Karpas-422 (cell line): ENCODE results near the gene KLF1. TPM values are rescaled to one million over a fixed set of nuclear protein-coding genes. Genes with fewer than 3 reads are reported as not detected.
A peak's percentile ranks its signal among the peaks of the same experiment; 100 is the strongest.
"Not testable (repeated sequence)": the region's sequence is repeated elsewhere in the genome, so short reads cannot be mapped to it uniquely, and the experiment has no call there.

ENCODE experiments used
- DNase-seq: peaks from one replicate; pipeline ENCODE4 v3.0.0-alpha.2; 2015
- H2AFZ ChIP-seq: fragments of 200-600 bp; sonication (generic); 2 replicates; pipeline ENCODE4 v1.6.1; 2014; ENCODE audit warnings: antibody characterized with exemption, low read length, mixed read lengths
- H3K27ac ChIP-seq: fragments of 200-600 bp; sonication (generic); 2 replicates; pipeline ENCODE4 v1.5.1; 2014; ENCODE audit warnings: mild to moderate bottlenecking, low read length, moderate library complexity
- H3K27me3 ChIP-seq: fragments of 200-600 bp; sonication (generic); 2 replicates; pipeline ENCODE4 v1.6.1; 2014; ENCODE audit warnings: low read length, mixed read lengths
- H3K36me3 ChIP-seq: fragments of 200-600 bp; sonication (generic); 2 replicates; pipeline ENCODE4 v1.6.1; 2014; ENCODE audit warnings: low read length, mixed read lengths; ENCODE audit not compliant: insufficient read depth
- H3K4me1 ChIP-seq: fragments of 200-600 bp; sonication (generic); 2 replicates; pipeline ENCODE4 v1.6.1; 2014; ENCODE audit warnings: mild to moderate bottlenecking, low read length, mixed read lengths
- H3K4me2 ChIP-seq: fragments of 200-600 bp; sonication (generic); 2 replicates; pipeline ENCODE4 v1.6.1; 2014; ENCODE audit warnings: low read length, low read depth, mild to moderate bottlenecking; ENCODE audit not compliant: poor library complexity, severe bottlenecking
- H3K4me3 ChIP-seq: fragments of 200-600 bp; sonication (generic); 2 replicates; pipeline ENCODE4 v1.5.1; 2014; ENCODE audit warnings: mild to moderate bottlenecking, antibody characterized with exemption, low read length, mixed read lengths
- H3K79me2 ChIP-seq: fragments of 200-600 bp; sonication (generic); 2 replicates; pipeline ENCODE4 v1.6.1; 2014; ENCODE audit warnings: mild to moderate bottlenecking, low read length, mixed read lengths
- H3K9ac ChIP-seq: fragments of 200-600 bp; sonication (generic); 2 replicates; pipeline ENCODE4 v1.6.0; 2014; ENCODE audit warnings: low read length
- H3K9me2 ChIP-seq: fragments of 200-600 bp; sonication (generic), shearing (Covaris generic); replicated peaks from 2 replicates; pipeline ENCODE4 v1.6.0; 2014; ENCODE audit warnings: mild to moderate bottlenecking, low read length, moderate library complexity; ENCODE audit not compliant: insufficient read depth
- H3K9me3 ChIP-seq: fragments of 300-700, 200-600 bp; sonication (generic); 2 replicates; pipeline ENCODE4 v1.6.1; 2014; ENCODE audit warnings: low read length, mixed read lengths
- H4K20me1 ChIP-seq: fragments of 200-600 bp; sonication (generic); 2 replicates; pipeline ENCODE4 v1.6.1; 2014; ENCODE audit warnings: mild to moderate bottlenecking, antibody characterized with exemption, low read length, low read depth; ENCODE audit not compliant: insufficient read depth
- total RNA-seq: library from RNA; depleted of rRNA; stranded (reverse); fragments of >200 nt; shearing (Covaris generic); gene quantifications from 2 replicates; pipeline ENCODE4 v1.2.3, GENCODE V29; 2014; ENCODE audit warnings: low replicate concordance

The KLF1 gene
- total RNA-seq, 1 experiment from 2014 or later, result not detected

- no peak overlapping the region for H3K27ac ChIP-seq
- no peaks in the 10 kb centered on the region for H3K9me2 ChIP-seq
- H3K4me2 ChIP-seq, result no peak overlapping the region
- no peaks in the 10 kb centered on the region for H4K20me1 ChIP-seq
- no peak for DNase-seq
- no peak overlapping the region for H3K4me3 ChIP-seq
- no peaks in the 10 kb centered on the region for H3K27me3 ChIP-seq
- H3K9me3 ChIP-seq, result no peaks in the 10 kb centered on the region
- H3K36me3 ChIP-seq, result no peaks in the 10 kb centered on the region; the same call in 1 of the 2 replicates
- H3K9ac ChIP-seq, result no peak overlapping the region
- H3K4me1 ChIP-seq, result no peaks in the 10 kb centered on the region
- no peak overlapping the region for H2AFZ ChIP-seq
- H3K79me2 ChIP-seq, result no peaks in the 10 kb centered on the region
These were observed 13.0 kb upstream of the KLF1 start for GRCh38 chr19:12899891-12900518.

GRCh38 chr19:12896460-12896859 lies 9.5 kb upstream of the KLF1 start:
- no peak overlapping the region for H3K9ac ChIP-seq
- no peaks in the 10 kb centered on the region for H3K9me2 ChIP-seq
- no peak overlapping the region for H3K4me2 ChIP-seq
- H3K27me3 ChIP-seq, result no peaks in the 10 kb centered on the region
- peaks cover 8% of the 10 kb centered on the region for H3K4me1 ChIP-seq
- H3K9me3 ChIP-seq, result no peaks in the 10 kb centered on the region
- peaks cover 13% of the 10 kb centered on the region for H3K79me2 ChIP-seq
- no peak overlapping the region for H3K4me3 ChIP-seq
- no peak overlapping the region for H3K27ac ChIP-seq
- H3K36me3 ChIP-seq, result no peaks in the 10 kb centered on the region; the same call in 1 of the 2 replicates
- no peak overlapping the region for H2AFZ ChIP-seq
- DNase-seq, result no peak
- H4K20me1 ChIP-seq, result no peaks in the 10 kb centered on the region; the same call in 1 of the 2 replicates

- no peak overlapping the region for H3K4me3 ChIP-seq
- no peaks in the 10 kb centered on the region; the same call in 1 of the 2 replicates for H3K36me3 ChIP-seq
- H3K9me3 ChIP-seq, result no peaks in the 10 kb centered on the region
These were observed 6.6 kb upstream of the KLF1 start for GRCh38 chr19:12893582-12893981.

GRCh38 chr19:12891553-12892021 lies 4.6 kb upstream of the KLF1 start:
- peaks cover 18% of the 10 kb centered on the region for H3K4me1 ChIP-seq
- DNase-seq, result peak; percentile 60
- H3K9me2 ChIP-seq, result no peaks in the 10 kb centered on the region
- peaks cover 17% of the 10 kb centered on the region for H3K79me2 ChIP-seq
- no peaks in the 10 kb centered on the region for H3K27me3 ChIP-seq
- H3K36me3 ChIP-seq, result no peaks in the 10 kb centered on the region; the same call in 1 of the 2 replicates
- peak overlapping the region; percentile 79 for H3K4me2 ChIP-seq
- no peak overlapping the region for H3K27ac ChIP-seq
- peak overlapping the region; percentile 88 for H3K4me3 ChIP-seq
- H3K9me3 ChIP-seq, result no peaks in the 10 kb centered on the region
- no peak overlapping the region for H2AFZ ChIP-seq
- H3K9ac ChIP-seq, result peak overlapping the region; percentile 78
- no peaks in the 10 kb centered on the region; the same call in 1 of the 2 replicates for H4K20me1 ChIP-seq

More at GRCh38 chr19:12893582-12893981, 6.6 kb upstream of the KLF1 start:
- no peak for DNase-seq
- Histone ChIP-seq H2AFZ (no peak overlapping the region), H3K79me2 (peaks cover 17% of the 10 kb centered on the region), H3K4me1 (peaks cover 18% of the 10 kb centered on the region), H3K9me2 (no peaks in the 10 kb centered on the region), H3K27me3 (no peaks in the 10 kb centered on the region), H3K27ac (no peak overlapping the region), H3K9ac (no peak overlapping the region), H4K20me1 (no peaks in the 10 kb centered on the region; the same call in 1 of the 2 replicates), H3K4me2 (no peak overlapping the region)

- H3K4me1 ChIP-seq, result peaks cover 19% of the 10 kb centered on the region
These were observed 4.0 kb upstream of the KLF1 start, which contains the start of gene GCDH for GRCh38 chr19:12890787-12891552. Gene GCDH (plus strand): TSS chr19:12891160. CDS start chr19:12891305, 145 bp downstream.

GRCh38 chr19:12890299-12890786 lies 3.3 kb upstream of the KLF1 start:
- not testable (repeated sequence) for H3K9me3 ChIP-seq, H3K36me3 ChIP-seq, H3K27ac ChIP-seq, H4K20me1 ChIP-seq, H3K27me3 ChIP-seq, DNase-seq, H3K9me2 ChIP-seq
- Histone ChIP-seq H3K4me2 (peak overlapping the region; percentile 89), H3K79me2 (peaks cover 17% of the 10 kb centered on the region), H3K9ac (peak overlapping the region; percentile 67), H3K4me1 (peaks cover 23% of the 10 kb centered on the region), H3K4me3 (peak overlapping the region; percentile 64), H2AFZ (peak overlapping the region; percentile 72)

More at GRCh38 chr19:12890787-12891552, 4.0 kb upstream of the KLF1 start, which contains the start of gene GCDH:
- H3K4me2 ChIP-seq, result peak within 1 kb of the TSS; percentile 89
- no peaks in the 10 kb centered on the region; the same call in 1 of the 2 replicates for H3K36me3 ChIP-seq
- DNase-seq, result peak; percentile 99
- H3K4me3 ChIP-seq, result peak within 1 kb of the TSS; percentile 88
- H2AFZ ChIP-seq, result peak within 1 kb of the TSS; percentile 72
- H3K9me2 ChIP-seq, result no peaks in the 10 kb centered on the region
- H3K27ac ChIP-seq, result no peak within 1 kb of the TSS
- no peaks in the 10 kb centered on the region; the same call in 1 of the 2 replicates for H4K20me1 ChIP-seq
- H3K79me2 ChIP-seq, result peaks cover 17% of the 10 kb centered on the region
- no peaks in the 10 kb centered on the region for H3K9me3 ChIP-seq
- no peaks in the 10 kb centered on the region for H3K27me3 ChIP-seq
- peak within 1 kb of the TSS; percentile 78 for H3K9ac ChIP-seq

- H3K9me2 ChIP-seq, result no peaks in the 10 kb centered on the region
- peaks cover 14% of the 10 kb centered on the region for H3K79me2 ChIP-seq
- no peak overlapping the region for H2AFZ ChIP-seq
- peaks cover 29% of the 10 kb centered on the region for H3K4me1 ChIP-seq
- no peak overlapping the region for H3K4me2 ChIP-seq
- DNase-seq, result no peak
- H3K27ac ChIP-seq, result no peak overlapping the region
- H3K9ac ChIP-seq, result no peak overlapping the region
- H3K9me3 ChIP-seq, result peaks cover 10% of the 10 kb centered on the region
- no peaks in the 10 kb centered on the region for H3K27me3 ChIP-seq
- H3K36me3 ChIP-seq, result no peaks in the 10 kb centered on the region
- H4K20me1 ChIP-seq, result no peaks in the 10 kb centered on the region; the same call in 1 of the 2 replicates
- no peak overlapping the region for H3K4me3 ChIP-seq
These were observed 1.1 kb upstream of the KLF1 start for GRCh38 chr19:12888006-12888603.

- no peak overlapping the region for H3K4me2 ChIP-seq
- H2AFZ ChIP-seq, result no peak overlapping the region
These were observed 391 bp downstream of the KLF1 start for GRCh38 chr19:12886651-12886968.

More at GRCh38 chr19:12886651-12886968, 391 bp downstream of the KLF1 start:
- Histone ChIP-seq H3K9ac (no peak overlapping the region), H3K4me3 (no peak overlapping the region), H3K9me3 (peaks cover 10% of the 10 kb centered on the region), H3K36me3 (no peaks in the 10 kb centered on the region), H3K27ac (no peak overlapping the region), H3K4me1 (peaks cover 25% of the 10 kb centered on the region), H3K9me2 (no peaks in the 10 kb centered on the region), H3K79me2 (peaks cover 6% of the 10 kb centered on the region), H3K27me3 (no peaks in the 10 kb centered on the region), H4K20me1 (no peaks in the 10 kb centered on the region; the same call in 1 of the 2 replicates)
- DNase-seq, result no peak
